ENCODE results near the gene FOXJ1.

The FOXJ1 gene

DNA sequence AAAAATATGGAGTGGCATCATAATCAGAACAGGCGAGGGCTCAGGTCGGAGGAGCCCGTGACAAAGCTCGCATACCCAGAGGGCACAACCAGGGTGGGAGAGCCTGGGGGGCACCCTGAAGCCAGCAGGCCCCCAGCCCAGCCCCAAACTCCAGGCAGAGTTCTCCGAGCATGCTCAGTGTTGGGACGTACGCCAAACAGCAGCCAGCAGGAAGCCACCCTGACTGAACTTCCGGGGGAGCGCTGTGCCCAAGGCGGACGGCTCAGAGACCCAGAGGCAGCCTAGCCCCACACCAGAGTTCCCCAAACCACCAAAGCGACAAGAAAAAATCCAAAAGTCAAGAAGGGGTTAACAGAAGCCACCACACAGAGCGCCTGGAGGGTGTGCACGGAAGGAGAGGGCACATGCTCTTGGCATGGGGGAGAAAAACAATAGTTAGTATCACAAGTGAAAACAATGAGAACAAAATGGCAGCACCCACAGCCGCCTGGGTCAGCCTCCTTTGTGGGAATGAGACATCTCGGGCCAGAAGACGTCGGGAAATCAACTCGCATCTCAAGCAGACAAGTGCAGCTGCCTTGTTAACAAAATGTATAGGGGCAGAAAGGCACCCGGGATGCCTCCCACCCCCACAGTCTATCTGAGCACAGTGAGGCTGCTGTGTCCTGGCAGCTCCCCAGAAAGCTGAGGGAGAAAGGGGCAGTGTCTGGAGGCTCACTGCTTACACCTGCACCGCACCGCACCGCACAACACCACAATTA, 49.3 kb downstream of the FOXJ1 start:
- no peak for DNase-seq (ENCODE audit: low read depth)

DNA sequence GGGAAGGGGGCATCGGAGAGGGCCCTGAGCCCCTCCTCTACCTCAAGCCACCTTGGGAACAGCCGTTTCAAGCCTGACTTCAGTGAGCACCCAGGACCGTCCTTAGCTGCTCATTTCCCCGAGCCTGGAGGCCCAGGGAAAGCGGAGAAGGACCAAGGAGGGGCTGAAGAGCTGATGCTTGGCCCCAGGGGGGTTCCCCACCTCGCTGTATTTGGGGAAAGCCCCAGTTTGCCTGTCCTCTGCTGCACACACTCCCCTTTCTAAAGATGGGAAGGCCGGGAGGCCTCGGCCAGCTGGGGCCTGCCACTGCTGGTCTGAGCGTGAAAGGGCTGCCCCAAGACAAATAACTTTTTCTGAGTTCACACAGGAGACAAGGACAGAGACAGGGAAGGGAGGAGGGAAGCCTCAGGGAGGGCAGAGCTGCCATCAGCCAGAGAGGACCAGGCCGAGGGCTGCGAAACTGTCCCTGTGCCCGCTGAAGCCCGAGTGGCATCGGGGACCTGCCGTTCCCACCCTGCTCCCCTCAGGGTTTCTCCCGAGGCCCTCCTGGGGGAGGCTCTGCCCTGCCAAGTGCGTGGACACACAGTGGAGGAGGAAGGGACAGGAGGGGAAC, 50.4 kb downstream of the FOXJ1 start:
- no peak for DNase-seq (ENCODE audit: low read depth)

DNA sequence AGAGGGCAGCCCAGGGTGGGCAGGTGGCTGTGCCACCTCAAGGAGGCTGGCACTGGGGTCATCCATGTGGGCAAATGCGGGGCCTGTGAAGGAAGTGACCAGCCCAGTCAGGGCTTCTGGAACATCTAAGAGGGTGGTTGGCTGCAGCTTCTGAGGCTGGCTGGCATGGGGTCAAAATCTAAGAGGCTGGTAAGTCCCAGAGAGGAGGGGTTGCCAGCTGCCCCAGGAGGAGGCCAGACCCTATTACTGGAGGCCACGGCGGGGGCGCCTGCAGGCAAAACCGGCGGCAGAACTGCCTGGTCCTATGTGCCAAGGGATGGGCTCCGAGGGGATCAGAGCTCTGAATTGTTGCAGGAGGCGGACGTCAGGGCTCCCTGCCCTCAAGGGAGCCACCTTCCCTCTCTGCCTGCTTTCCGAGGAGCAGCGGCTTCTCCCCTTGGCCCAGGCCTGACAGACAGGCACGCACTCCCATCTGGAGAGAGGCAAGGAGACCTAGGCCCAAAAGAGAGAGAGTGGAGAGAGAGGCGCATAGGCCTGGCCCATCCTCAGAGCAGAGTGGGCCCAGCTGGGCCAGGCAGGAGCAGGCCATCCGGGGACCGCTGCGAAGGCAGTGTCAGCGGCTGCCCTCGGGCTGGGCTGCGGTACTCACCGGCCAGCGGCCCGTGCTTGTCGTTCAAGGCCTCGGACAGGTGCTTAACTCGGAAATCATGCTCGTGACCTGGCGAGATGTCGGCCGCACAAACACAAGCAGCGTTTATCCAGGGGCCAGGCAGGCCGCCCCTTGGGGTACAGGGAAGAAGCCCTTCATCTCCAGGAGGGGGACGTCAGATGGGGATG, 51.1 kb downstream of the FOXJ1 start:
- DNase-seq (ENCODE audit: low read depth): no peak

DNA sequence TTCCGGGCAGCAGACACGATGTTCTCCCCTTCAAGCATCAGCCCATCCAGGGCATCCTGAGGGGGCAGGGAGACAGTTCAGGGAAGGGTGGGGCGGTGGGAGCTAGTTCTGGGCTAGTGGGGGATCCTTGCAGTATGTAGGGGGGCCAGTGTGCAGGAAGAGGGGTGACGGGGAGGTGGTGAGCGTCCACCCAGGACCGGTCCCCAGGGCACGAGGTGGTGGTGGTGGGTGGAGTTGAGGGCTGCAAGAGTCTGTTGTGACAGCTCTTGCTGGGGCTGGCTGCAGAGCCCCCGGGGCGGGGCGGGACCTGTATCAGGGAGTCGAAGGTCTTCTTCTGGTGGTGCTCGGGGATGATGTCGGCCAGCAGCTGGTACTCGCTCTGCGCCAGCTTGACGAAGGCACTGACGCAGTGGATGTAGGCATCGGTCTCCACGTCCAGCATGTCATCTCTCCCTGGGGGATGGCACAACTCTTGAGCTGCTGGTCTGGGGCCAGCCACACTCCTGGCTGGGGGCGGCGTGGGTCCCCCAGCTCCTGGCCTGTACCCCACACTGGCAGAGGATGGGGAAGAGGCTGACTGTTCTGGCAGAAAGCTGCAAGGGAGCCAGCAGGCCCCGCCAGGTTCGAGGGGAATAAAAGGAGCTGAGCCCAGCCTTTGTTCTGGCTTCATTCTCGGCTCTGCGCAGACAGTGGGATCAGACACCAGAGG, 52.0 kb downstream of the FOXJ1 start:
- no peak for DNase-seq (ENCODE audit: low read depth)

DNA sequence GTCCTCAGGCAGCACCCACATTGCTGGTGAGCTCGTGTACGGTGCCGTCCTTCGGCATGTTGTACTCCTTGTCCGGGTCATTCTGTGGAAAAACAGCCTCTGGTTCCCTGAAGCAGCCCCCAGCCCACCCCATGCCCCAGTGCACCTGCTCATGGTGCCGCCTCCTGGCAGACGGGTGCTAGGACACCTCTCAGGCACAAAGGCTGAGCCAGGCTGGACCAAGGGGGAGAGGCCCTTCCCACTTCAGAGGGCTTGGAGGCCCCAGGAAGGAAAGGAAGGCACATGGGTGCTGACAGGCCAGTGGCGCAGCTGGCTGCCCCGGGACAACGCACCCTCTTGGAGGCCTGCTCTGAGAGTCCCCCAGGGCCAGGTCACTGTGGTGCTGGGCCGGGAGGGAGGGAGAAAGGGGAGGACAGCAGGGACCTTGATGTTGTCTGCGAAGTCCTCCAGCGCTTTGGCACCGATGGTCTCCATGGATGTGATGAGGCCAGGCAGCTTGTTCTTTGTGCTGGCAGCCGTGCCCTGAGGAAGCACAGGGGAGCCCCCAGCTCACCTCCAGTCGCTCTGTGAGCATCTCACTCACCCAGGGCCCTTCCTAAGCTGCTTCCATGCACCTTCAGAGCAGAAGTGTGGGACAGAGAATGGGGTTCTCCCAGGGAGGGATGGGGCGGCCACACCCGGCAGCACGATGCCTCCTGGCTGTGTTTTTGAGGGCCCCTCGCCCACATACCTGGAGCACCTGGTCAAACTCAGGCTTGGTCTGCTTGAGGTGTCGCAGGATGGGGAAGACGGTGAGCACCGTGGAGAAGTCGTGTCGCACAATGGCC, 52.8 kb downstream of the FOXJ1 start:
- no peak for DNase-seq (ENCODE audit: low read depth)

DNA sequence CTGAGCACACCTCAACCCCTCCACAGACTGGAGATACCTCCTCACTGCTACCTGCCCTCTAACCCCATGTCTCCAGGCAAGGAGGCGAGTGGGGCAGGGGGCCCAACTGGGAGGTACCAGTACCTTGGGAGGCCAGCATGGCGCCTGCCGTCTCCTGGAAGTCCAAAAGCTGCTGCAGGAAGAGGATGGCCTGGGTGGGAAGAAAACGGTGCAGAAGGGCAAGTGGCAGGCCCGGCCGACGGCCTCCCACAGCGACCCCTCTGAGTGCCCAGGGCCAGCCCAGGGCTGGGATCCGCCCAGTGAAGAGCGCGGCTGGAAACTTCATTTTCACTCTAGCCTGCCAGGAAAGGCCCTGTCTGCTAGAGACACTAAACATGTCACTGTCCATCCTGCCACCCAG, 53.5 kb downstream of the FOXJ1 start:
- DNase-seq (ENCODE audit: low read depth): no peak

DNA sequence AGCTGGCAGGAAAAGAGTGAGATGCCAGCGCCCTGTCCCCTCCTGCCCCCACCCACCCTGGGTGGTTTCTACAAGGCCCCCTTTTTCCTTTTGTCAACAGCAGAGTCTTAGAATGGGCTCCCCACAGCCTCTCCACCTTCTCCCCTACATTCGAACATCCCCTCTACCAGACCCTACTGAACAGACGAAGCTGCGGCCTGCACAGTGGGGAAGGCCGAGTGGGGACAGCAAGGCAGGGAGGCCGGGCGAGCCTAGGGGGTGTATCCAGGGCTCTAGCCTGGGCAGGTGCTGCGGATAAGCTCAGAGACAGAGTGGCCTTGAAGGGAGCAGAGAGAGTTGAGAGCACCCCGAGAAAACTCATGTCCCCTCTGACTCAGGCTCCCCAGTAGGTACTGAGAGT, 54.7 kb downstream of the FOXJ1 start:
- DNase-seq (ENCODE audit: low read depth): no peak

All from HS-27A (cell line).